Ovary (tissue), 9 donors: Measurements from ENCODE around the gene OVCA2. TPM values are rescaled to one million over a fixed set of nuclear protein-coding genes. Genes with fewer than 3 reads are reported as not detected.
A peak's percentile ranks its signal among the peaks of the same experiment; 100 is the strongest.

ENCODE experiments used
- DNase-seq, 5 donors: peaks; one replicate each; pipeline ENCODE4 v3.0.0-alpha.2; 2019 to 2020
- H3K27ac ChIP-seq, 2 donors: fragments of 200-600 bp; one replicate each; pipeline versions ENCODE4 v1.5.1 to v1.8.0; 2019 to 2022
- H3K27me3 ChIP-seq: fragments of 200-600 bp; one replicate; pipeline ENCODE4 v1.8.0; 2022
- H3K36me3 ChIP-seq: fragments of 200-600 bp; sonication (generic); one replicate; pipeline ENCODE4 v1.5.1; 2019
- H3K4me1 ChIP-seq: one replicate; pipeline ENCODE4 v1.8.1; 2013; ENCODE audit warnings: mild to moderate bottlenecking, moderate library complexity; ENCODE audit not compliant: insufficient read depth
- H3K4me3 ChIP-seq: fragments of 200-600 bp; sonication (generic); one replicate; pipeline ENCODE4 v1.5.1; 2017
- H3K9me3 ChIP-seq, 2 donors: fragments of 200-600 bp in 1 of 2; sonication (generic) in 1 of 2; one replicate each; pipeline versions ENCODE4 v1.5.1 to v1.8.1; 2013 to 2019; ENCODE audit warnings: mild to moderate bottlenecking in 1 of 2, moderate library complexity in 1 of 2
- CTCF ChIP-seq, 3 donors: fragments of 450-650 bp in 2 of 3; fragments of 200-600 bp in 1 of 3; IDR thresholded peaks; one replicate each; pipeline versions ENCODE4 v1.5.1 to v1.8.0; 2016 to 2022; ENCODE audit warnings: antibody characterized with exemption in 3 of 3, mild to moderate bottlenecking in 1 of 3
- EP300 ChIP-seq: sonication (generic); formaldehyde crosslinking; IDR thresholded peaks from one replicate; pipeline ENCODE4 v1.6.1; 2017; ENCODE audit warnings: antibody characterized with exemption
- POLR2A ChIP-seq: fragments of 450-650 bp; IDR thresholded peaks from one replicate; pipeline ENCODE4 v1.6.1; 2017; ENCODE audit warnings: antibody characterized with exemption, mild to moderate bottlenecking, moderate library complexity
- WGBS, 3 donors: extraction: QIAGEN DNeasy Blood & Tissue Kit in 1 of 3; methylation state at CpG; one replicate each; pipeline versions ENCODE4 v1.1.5 to v1.1.7; 2013 to 2017; 5-methylcytosine and 5-hydroxymethylcytosine counted together
- intact Hi-C, 4 donors: fragments of 100-400 bp; cut with DNase I; formaldehyde crosslinking; loops; one replicate each; pipeline versions ENCODE4 v1.11.0 to v1.15.1; 2022 to 2023
- polyA plus RNA-seq, 2 donors: library from polyadenylated mRNA; stranded (reverse); fragments of 200-250 nt in 1 of 2; fragments of 350-450 nt in 1 of 2; fragmentation: Illumina TruSeq in 1 of 2; extraction: RNeasy Lipid Tissue Mini Kit (QIAGEN cat#74804) in 1 of 2; gene quantifications; one replicate each; pipeline ENCODE4 v1.2.3, GENCODE V29; 2013 to 2014
- total RNA-seq, 7 donors: library from RNA; depleted of rRNA in 2 of 7; stranded (reverse); fragments of >200 nt in 2 of 7; fragmentation: NEBNext Ultra II Directional in 3 of 7; extraction: Animal tissue kit (Norgen Biotek cat#: 25700) in 3 of 7; gene quantifications; one replicate each; pipeline versions ENCODE4 v1.1.0 to v1.2.4, GENCODE V29; 2016 to 2023
- donor health status: DM: no; HTN: no; CAD: no; lungs with moderate emphysema.
- donor health status: DM: no; HTN: no; CAD: no.
- donor health status: Bipolar disorder and iron deficiency.
- donor health status: DM: yes; HTN: yes; CAD: no.
- donor health status: DM: no; HTN: no; CAD: no.
- donor health status: DM: yes; HTN: yes; CAD: no.

OVCA2 gene
- total and polyA plus RNA-seq, 9 donors = 13.2 to 28.3 (median 21.2) TPM

- intact Hi-C loops = loop anchor here in 1 of 4 donors (10.0 kb wide), 1 partner anchor 360 kb away; no protein-coding TSS in a partner anchor
- TF ChIP-seq EP300 (no peak), POLR2A (no peak), CTCF (IDR thresholded peaks at IDR 0.05) (no peak)
- Histone ChIP-seq H3K9me3 (no peaks in the 10 kb centered on the region), H3K27me3 (no peaks in the 10 kb centered on the region), H3K27ac (no peak overlapping the region), H3K36me3 (no peaks in the 10 kb centered on the region), H3K4me3 (no peak overlapping the region), H3K4me1 (peaks cover 2% of the 10 kb centered on the region)
- DNase-seq = no peak
- WGBS, 3 donors = 47 to 51% (median 50%) methylated on average over 4 to 9 of the region's 9 CpGs
Observed at GRCh38 chr17:2034806-2035540, 6.8 kb upstream of the OVCA2 start.

GRCh38 chr17:2035541-2036488, 6.0 kb upstream of the OVCA2 start:
- TF ChIP-seq EP300 (no peak), POLR2A (no peak), CTCF (IDR thresholded peaks at IDR 0.05) (no peak)
- intact Hi-C loops = loop anchor here in 1 of 4 donors (10.0 kb wide), 1 partner anchor 361 kb away; no protein-coding TSS in a partner anchor
- no peaks in the 10 kb centered on the region for H3K27me3 ChIP-seq
- WGBS, 3 donors = 88 to 90% (median 89%) methylated on average over 29 of the region's 29 CpGs
- H3K9me3 ChIP-seq = no peaks in the 10 kb centered on the region
- H3K36me3 ChIP-seq = no peaks in the 10 kb centered on the region
- no peak overlapping the region for H3K27ac ChIP-seq
- DNase-seq = peak in 1 of 5 donors; percentile 21
- peaks cover under 1% of the 10 kb centered on the region for H3K4me1 ChIP-seq
- H3K4me3 ChIP-seq = no peak overlapping the region

GRCh38 chr17:2037155-2037554, 4.7 kb upstream of the OVCA2 start:
- no peak for DNase-seq
- no peaks in the 10 kb centered on the region for H3K36me3 ChIP-seq
- 75 to 81% (median 80%) methylated on average over 10 of the region's 10 CpGs for WGBS, 3 donors
- H3K4me1 ChIP-seq = peaks cover 6% of the 10 kb centered on the region
- no peaks in the 10 kb centered on the region for H3K9me3 ChIP-seq
- H3K27me3 ChIP-seq = no peaks in the 10 kb centered on the region
- H3K27ac ChIP-seq = no peak overlapping the region
- intact Hi-C loops = loop anchor here in 1 of 4 donors (10.0 kb wide), 1 partner anchor 362 kb away; no protein-coding TSS in a partner anchor
- TF ChIP-seq POLR2A (no peak), EP300 (no peak), CTCF (IDR thresholded peaks at IDR 0.05) (no peak)
- no peak overlapping the region for H3K4me3 ChIP-seq

- no peaks in the 10 kb centered on the region for H3K9me3 ChIP-seq
- no peak overlapping the region for H3K4me3 ChIP-seq
- H3K27me3 ChIP-seq = no peaks in the 10 kb centered on the region
- TF ChIP-seq EP300 (no peak), CTCF (IDR thresholded peaks at IDR 0.05) (no peak), POLR2A (no peak)
- peaks cover 6% of the 10 kb centered on the region for H3K4me1 ChIP-seq
- no peak for DNase-seq
- H3K36me3 ChIP-seq = no peaks in the 10 kb centered on the region
- intact Hi-C loops = no loop called here
- 82 to 83% (median 82%) methylated on average over 7 of the region's 7 CpGs for WGBS, 3 donors
- H3K27ac ChIP-seq = no peak overlapping the region
Observed at GRCh38 chr17:2040219-2040827, 1.5 kb upstream of the OVCA2 start.
